Lower lobe of right lung (tissue), 2 donors: ENCODE measurements around the gene TMEM14C. TPM values are rescaled to one million over a fixed set of nuclear protein-coding genes. Genes with fewer than 3 reads are reported as not detected.

Experiments used
- ATAC-seq, 2 donors: fragments of 200-7000 bp; cut with Tn5 transposase; one replicate each; pipeline ENCODE4 v1.9.1; 2020 to 2022; ENCODE audit warnings: mild to moderate bottlenecking in 2 of 2, moderate library complexity in 2 of 2
- DNase-seq: peaks from one replicate; pipeline ENCODE4 v3.0.0-alpha.2; 2020
- H3K27ac ChIP-seq: fragments of 200-600 bp; one replicate; pipeline ENCODE4 v1.8.0; 2022
- H3K27me3 ChIP-seq: fragments of 200-600 bp; one replicate; pipeline ENCODE4 v1.8.0; 2022; ENCODE audit warnings: low read depth
- H3K36me3 ChIP-seq: fragments of 200-600 bp; one replicate; pipeline ENCODE4 v1.8.0; 2022; ENCODE audit warnings: mild to moderate bottlenecking
- H3K4me1 ChIP-seq: fragments of 200-600 bp; one replicate; pipeline ENCODE4 v1.8.0; 2022
- H3K4me3 ChIP-seq: fragments of 200-600 bp; one replicate; pipeline ENCODE4 v1.8.0; 2022; ENCODE audit warnings: mild to moderate bottlenecking
- H3K9me3 ChIP-seq: fragments of 200-600 bp; one replicate; pipeline ENCODE4 v1.8.0; 2022
- CTCF ChIP-seq: fragments of 200-600 bp; IDR thresholded peaks from one replicate; pipeline ENCODE4 v1.8.0; 2022; ENCODE audit warnings: antibody characterized with exemption, mild to moderate bottlenecking
- intact Hi-C: fragments of 100-400 bp; cut with DNase I; formaldehyde crosslinking; loops from one replicate; pipeline ENCODE4 v1.11.0; 2022
- total RNA-seq: library from RNA; stranded (reverse); fragmentation: NEBNext Ultra II Directional; extraction: Animal tissue kit (Norgen Biotek cat#: 25700); gene quantifications from one replicate; pipeline ENCODE4 v1.2.1, GENCODE V29; 2021
- donor health status: DM: no; HTN: yes; CAD: no; lungs with severe emphysema.

Gene TMEM14C
- total RNA-seq, 1 donor from 2014 or later: 81.9 TPM

DNA sequence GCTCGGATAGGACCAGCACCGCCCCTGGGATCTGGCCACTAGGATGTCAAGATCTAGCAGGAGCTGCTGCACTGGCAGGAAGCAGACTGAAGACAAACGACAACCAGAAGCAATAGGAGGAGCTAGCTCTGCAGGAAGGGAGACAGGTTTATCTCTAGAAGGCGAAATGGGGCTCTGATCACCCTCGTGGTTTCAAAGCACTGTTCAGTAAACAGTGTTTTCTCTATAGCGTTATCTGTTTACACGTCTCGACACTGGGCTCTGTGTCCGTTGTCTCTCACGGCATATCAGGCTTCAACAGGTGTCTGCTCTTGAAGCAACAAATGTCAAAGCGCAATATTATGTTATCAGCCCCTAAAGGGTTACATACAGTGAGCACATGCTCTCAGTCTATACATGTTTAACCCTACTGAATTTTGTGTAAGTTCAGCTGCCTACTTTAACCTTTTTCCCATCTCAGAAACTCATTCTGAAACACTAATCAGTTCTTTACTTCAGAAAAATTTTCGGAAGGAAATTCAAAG, 48.6 kb downstream of the TMEM14C start:
- Histone ChIP-seq H3K36me3 (peaks cover 41% of the 10 kb centered on the region), H3K4me1 (no peaks in the 10 kb centered on the region), H3K4me3 (no peak overlapping the region), H3K27ac (no peak overlapping the region), H3K27me3 (no peaks in the 10 kb centered on the region), H3K9me3 (no peaks in the 10 kb centered on the region)
- DNase-seq (no peak), ATAC-seq (no peak)
- no peak for TF ChIP-seq CTCF
- intact Hi-C loops: no loop called here

GRCh38 chr6:10778230-10778629, 55.4 kb downstream of the TMEM14C start:
- DNase-seq (no peak), ATAC-seq (no peak)
- H3K27me3 ChIP-seq: no peaks in the 10 kb centered on the region
- H3K4me1 ChIP-seq: no peaks in the 10 kb centered on the region
- H3K4me3 ChIP-seq: no peak overlapping the region
- TF ChIP-seq CTCF: no peak
- H3K9me3 ChIP-seq: no peaks in the 10 kb centered on the region
- no peak overlapping the region for H3K27ac ChIP-seq
- intact Hi-C loops: no loop called here
- peaks cover 27% of the 10 kb centered on the region for H3K36me3 ChIP-seq

DNA sequence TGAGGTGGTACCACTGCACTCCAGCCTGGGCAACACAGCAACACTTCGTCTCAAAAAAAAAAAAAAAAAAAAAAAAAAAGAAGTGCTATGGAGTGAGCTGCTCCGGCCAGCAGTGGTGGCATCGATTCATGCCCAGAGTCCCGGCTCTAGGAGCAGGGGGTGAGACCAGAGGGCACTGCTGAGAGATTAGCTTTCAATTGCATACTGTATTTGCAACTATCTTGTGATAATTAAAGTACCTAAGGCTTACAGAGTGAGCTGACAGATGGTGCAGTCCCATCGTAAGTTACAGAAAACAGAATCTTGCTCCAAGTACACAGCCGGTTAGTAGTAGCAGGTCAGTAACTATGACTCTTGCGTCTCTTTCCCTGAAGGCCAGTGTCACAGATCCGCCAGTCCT, 56.2 kb downstream of the TMEM14C start:
- ATAC-seq (no peak), DNase-seq (no peak)
- Histone ChIP-seq H3K27me3 (no peaks in the 10 kb centered on the region), H3K4me1 (no peaks in the 10 kb centered on the region), H3K36me3 (peaks cover 30% of the 10 kb centered on the region), H3K9me3 (no peaks in the 10 kb centered on the region), H3K27ac (no peak overlapping the region), H3K4me3 (no peak overlapping the region)
- intact Hi-C loops: no loop called here
- no peak for TF ChIP-seq CTCF

Other genes with a start within 250 kb of the TMEM14C start
- 32.2 TPM for gene GCNT2, start 201.7 kb upstream of the TMEM14C start, total RNA-seq
- gene C6orf52, start 28.5 kb upstream of the TMEM14C start, total RNA-seq: 1.3 TPM
- gene PAK1IP1, start 28.1 kb upstream of the TMEM14C start, total RNA-seq: 9.5 TPM
- gene TMEM14B, start 24.7 kb downstream of the TMEM14C start, total RNA-seq: 61.0 TPM
- 1.3 TPM for gene MAK, start 115.5 kb downstream of the TMEM14C start, total RNA-seq
- gene GCM2, start 159.0 kb downstream of the TMEM14C start, total RNA-seq: not detected
- gene SYCP2L, start 164.0 kb downstream of the TMEM14C start, total RNA-seq: 1.0 TPM